Skeletal muscle satellite cell (primary cell): ENCODE data around the gene TSC2.
A peak's percentile ranks its signal among the peaks of the same experiment; 100 is the strongest.
"Not testable (repeated sequence)": the region's sequence is repeated elsewhere in the genome, so short reads cannot be mapped to it uniquely, and the experiment has no call there.

ENCODE experiments used
- H3K27me3 ChIP-seq: 2 replicates; pipeline ENCODE4 v1.7.0; 2013; ENCODE audit warnings: low read length; ENCODE audit not compliant: control insufficient read depth, insufficient read depth
- H3K36me3 ChIP-seq: 2 replicates; pipeline ENCODE4 v1.7.0; 2013; ENCODE audit warnings: mild to moderate bottlenecking, control low read depth, low read length; ENCODE audit not compliant: insufficient read depth
- H3K4me1 ChIP-seq: 2 replicates; pipeline ENCODE4 v1.7.0; 2013; ENCODE audit warnings: low read length; ENCODE audit not compliant: control insufficient read depth, insufficient read depth
- H3K4me2 ChIP-seq: 2 replicates; pipeline ENCODE4 v1.7.0; 2013; ENCODE audit warnings: mild to moderate bottlenecking, low read length
- H3K4me3 ChIP-seq: 2 replicates; pipeline ENCODE4 v1.7.0; 2013; ENCODE audit warnings: low read length
- H3K9ac ChIP-seq: 2 replicates; pipeline ENCODE4 v1.7.0; 2013; ENCODE audit warnings: mild to moderate bottlenecking, low read depth, low read length, moderate library complexity
- H3K9me3 ChIP-seq: replicated peaks from 2 replicates; pipeline ENCODE4 v1.7.0; 2013; ENCODE audit warnings: mild to moderate bottlenecking, control low read depth, low read length

Gene TSC2

GRCh38 chr16:2125609-2126008, 77.8 kb downstream of the TSC2 start:
- peak overlapping the region; percentile 17 for H3K4me3 ChIP-seq
- H3K4me1 ChIP-seq, result peaks cover 68% of the 10 kb centered on the region
- H3K9ac ChIP-seq, result peak overlapping the region; percentile 80

DNA sequence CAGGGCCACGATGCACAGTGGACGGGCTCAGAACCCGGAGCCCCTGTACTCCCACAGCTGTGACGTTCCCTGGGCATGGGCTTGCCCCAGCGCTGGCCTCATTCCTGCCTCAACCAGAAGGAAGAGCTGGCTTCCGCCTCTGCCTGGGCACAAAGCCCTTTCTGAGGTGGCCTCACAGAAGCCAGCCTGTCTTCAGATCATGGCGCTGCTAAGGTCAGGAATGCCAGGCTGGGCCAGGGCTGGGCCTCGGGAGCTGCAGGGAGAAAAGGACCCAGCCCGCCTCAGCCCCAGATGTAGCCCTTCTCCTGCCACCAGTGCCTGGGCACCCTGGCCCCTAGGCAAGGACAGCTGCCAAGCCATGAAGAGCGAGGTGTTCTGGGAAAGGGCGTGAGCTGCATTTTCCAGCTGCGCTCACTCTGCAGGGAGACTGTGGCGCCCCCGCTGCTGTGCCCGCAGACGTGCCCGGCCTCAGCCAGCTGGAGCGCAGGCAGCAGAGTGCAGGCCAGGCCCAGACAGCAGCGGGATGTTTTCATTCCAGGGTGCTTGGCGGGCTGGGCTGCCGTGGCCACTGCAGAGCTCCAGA, 78.5 kb downstream of the TSC2 start:
- peak overlapping the region; percentile 80 for H3K9ac ChIP-seq
- peaks cover 68% of the 10 kb centered on the region for H3K4me1 ChIP-seq
- H3K4me3 ChIP-seq, result peak overlapping the region; percentile 17

More at GRCh38 chr16:2125609-2126008, 77.8 kb downstream of the TSC2 start:
- not testable (repeated sequence) for H3K9me3 ChIP-seq, H3K36me3 ChIP-seq, H3K27me3 ChIP-seq
- peak overlapping the region; percentile 63 for H3K4me2 ChIP-seq

DNA sequence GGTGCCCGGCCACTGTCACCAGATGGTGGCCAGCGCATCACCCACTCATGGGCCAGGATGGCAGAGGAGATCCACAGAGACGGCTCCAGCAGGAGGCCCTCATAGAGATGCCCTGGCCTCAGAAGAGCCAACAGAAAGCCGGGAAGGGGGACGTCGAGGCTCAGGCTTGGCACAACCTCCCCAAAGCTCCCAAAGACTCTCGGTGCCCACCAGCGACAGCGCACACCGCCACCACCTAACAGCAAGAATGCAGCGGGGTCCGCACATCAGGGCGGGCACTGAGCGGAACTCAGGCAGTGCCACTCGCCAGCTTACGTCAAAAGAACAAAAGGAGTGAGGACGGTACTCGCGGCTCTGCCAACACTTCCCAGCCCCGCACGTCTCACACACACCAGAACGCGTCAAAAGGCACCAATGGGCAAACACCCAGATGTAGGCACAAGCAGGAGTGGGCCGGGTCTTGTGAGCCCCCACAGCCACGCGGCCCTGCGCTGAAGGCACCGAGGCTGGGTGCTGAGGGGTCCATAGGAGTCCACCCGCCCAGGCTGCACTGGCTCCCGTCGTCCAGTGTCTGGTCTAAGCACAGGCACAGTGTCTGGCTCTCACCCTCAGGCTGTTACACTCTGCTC, 79.3 kb downstream of the TSC2 start:
- not testable (repeated sequence) for H3K36me3 ChIP-seq, H3K27me3 ChIP-seq, H3K9me3 ChIP-seq
- Histone ChIP-seq H3K4me1 (peaks cover 62% of the 10 kb centered on the region), H3K4me2 (peak overlapping the region; percentile 63), H3K4me3 (peak overlapping the region; percentile 16), H3K9ac (peak overlapping the region; percentile 80)

More for the DNA sequence above, 78.5 kb downstream of the TSC2 start:
- not testable (repeated sequence) for H3K9me3 ChIP-seq, H3K27me3 ChIP-seq, H3K36me3 ChIP-seq
- H3K4me2 ChIP-seq, result peak overlapping the region; percentile 63

GRCh38 chr16:2127630-2128280, 80.0 kb downstream of the TSC2 start:
- Histone ChIP-seq H3K4me2 (peak overlapping the region; percentile 63), H3K9ac (peak overlapping the region; percentile 80), H3K4me1 (peaks cover 55% of the 10 kb centered on the region)
- H3K9me3 ChIP-seq, H3K36me3 ChIP-seq, H3K27me3 ChIP-seq, H3K4me3 ChIP-seq: not testable (repeated sequence)

DNA sequence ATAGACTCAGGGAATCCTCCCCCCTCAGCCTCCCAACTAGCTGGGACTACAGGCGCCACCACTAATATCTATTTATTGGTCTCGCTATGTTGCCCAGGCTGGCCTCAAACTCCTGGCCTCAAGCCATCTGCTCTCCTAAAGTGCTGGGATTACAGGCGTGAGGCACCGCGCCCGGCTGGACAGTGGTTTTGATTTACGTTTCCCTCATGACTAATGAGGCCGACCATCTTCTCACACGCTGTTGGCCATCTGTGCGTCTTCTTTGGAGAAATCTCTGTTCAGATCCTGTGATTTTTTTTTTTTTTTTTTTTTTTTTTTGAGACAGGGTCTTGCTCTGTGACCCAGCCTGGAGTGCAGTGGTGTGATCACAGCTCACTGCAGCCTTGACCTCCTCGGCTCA, 81.5 kb downstream of the TSC2 start:
- H3K27me3 ChIP-seq, H3K4me3 ChIP-seq, H3K4me2 ChIP-seq, H3K9ac ChIP-seq, H3K9me3 ChIP-seq, H3K36me3 ChIP-seq: not testable (repeated sequence)
- peaks cover 44% of the 10 kb centered on the region for H3K4me1 ChIP-seq

DNA sequence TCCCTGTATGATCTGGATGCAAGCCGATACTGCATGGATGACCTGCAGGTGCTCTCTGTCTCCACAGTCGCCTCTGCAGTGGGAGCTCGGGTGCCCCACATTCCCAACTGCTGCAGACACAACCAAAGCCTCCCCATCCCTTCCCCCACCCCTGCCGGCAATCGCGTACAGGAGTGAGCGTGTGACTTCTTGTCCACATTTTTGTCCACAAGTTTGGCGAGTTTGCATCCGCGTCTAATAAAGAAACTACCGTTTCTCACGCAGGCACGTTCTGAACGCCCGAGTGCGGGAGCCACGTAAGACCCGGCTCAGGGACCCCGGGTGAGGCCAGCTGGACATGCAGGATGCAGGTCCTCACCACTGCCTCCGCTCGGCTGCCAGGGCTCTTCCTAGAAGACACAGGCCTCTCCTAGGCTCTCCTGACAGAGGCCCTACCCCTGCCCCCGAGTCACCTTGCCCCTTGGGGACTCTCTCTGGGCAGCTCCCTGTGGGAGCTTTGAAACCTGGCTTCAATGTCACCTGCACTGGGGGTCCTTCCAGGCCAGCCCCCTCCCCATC, 82.2 kb downstream of the TSC2 start:
- Histone ChIP-seq H3K4me1 (peaks cover 37% of the 10 kb centered on the region), H3K4me2 (peak overlapping the region; percentile 41)
- H3K27me3 ChIP-seq, H3K9ac ChIP-seq, H3K36me3 ChIP-seq, H3K4me3 ChIP-seq, H3K9me3 ChIP-seq: not testable (repeated sequence)

DNA sequence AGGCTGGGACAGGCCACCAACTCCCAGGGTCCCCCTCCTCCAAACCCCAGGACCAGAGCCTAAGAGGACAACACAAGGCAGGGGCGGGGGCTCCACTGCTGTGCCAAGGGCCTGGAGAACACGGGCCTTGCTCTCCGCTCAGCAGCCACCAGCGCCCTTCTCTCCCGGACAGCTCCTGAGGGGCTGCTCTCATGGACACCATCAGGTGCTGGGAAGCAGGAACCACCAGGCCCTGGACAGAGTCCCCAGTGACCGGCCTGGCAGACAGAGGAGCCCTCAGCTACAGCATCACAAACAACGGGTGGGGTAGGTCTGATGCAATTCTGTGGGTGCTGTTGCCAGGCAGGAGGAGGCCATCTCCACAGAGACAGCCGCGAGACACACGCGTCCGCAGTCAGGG, 86.0 kb downstream of the TSC2 start:
- not testable (repeated sequence) for H3K9me3 ChIP-seq, H3K27me3 ChIP-seq, H3K36me3 ChIP-seq, H3K4me1 ChIP-seq
- H3K4me2 ChIP-seq, result peak overlapping the region; percentile 80
- H3K9ac ChIP-seq, result peak overlapping the region; percentile 50
- H3K4me3 ChIP-seq, result peak overlapping the region; percentile 51

GRCh38 chr16:2135071-2135470, 87.3 kb downstream of the TSC2 start:
- Histone ChIP-seq H3K4me3 (peak overlapping the region; percentile 69), H3K4me2 (peak overlapping the region; percentile 68), H3K9ac (peak overlapping the region; percentile 63)
- not testable (repeated sequence) for H3K27me3 ChIP-seq, H3K36me3 ChIP-seq, H3K4me1 ChIP-seq, H3K9me3 ChIP-seq

DNA sequence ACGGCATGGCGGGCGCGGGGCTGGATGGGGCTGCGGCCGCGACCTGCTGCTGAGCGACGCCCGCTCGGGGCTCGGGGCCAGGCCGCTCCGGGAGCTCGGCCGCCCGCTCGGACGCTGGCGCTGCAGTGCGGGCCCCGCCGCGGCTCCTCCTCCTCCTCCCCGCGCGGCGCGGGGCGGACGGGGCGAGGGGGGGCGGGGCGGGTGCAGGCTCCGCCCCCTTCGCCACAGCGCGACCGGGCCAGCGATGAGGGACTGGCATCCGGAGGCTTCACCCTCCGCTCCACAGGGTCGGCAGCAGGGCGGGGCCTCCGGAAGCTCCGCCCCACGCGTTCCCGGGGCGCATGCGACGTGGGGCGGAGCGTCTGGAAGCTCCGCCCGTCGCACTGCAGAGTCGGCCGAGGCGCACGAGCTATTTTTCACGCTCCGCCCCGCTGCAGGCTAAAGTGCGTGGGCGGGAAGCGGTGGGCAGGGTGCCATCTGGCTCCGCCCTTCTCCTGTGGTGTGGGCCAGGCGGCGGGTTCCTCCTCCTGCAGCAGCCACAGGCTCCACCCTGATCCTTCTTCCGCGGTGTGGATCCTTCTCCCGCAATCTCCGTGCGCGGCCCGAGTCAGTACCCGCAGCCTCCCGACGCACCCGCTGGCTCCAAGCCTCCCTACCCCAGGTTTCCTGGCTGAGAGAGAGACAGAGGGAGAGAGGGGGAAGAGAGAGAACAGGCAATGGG, 88.1 kb downstream of the TSC2 start, which contains the start of gene PKD1:
Gene PKD1 (minus strand): TSS at position 129 of the 721 bp plus-strand sequence. CDS start 209 bp downstream, outside the sequence.
- not testable (repeated sequence) for H3K4me1 ChIP-seq, H3K9me3 ChIP-seq, H3K36me3 ChIP-seq, H3K27me3 ChIP-seq
- Histone ChIP-seq H3K4me2 (peak within 1 kb of the TSS; percentile 73), H3K9ac (peak within 1 kb of the TSS; percentile 73), H3K4me3 (peak within 1 kb of the TSS; percentile 69)
